B cell (primary cell): ENCODE results near the gene EIF3B. TPM values are rescaled to one million over a fixed set of nuclear protein-coding genes. Genes with fewer than 3 reads are reported as not detected.

ENCODE experiments used
- ATAC-seq: fragments of 200-7000 bp; cut with Tn5 transposase; one replicate; pipeline ENCODE4 v1.10.0; 2021; ENCODE audit warnings: low read depth, mild to moderate bottlenecking, moderate number of reproducible peaks, moderate library complexity
- CTCF ChIA-PET: fragments of 350-600 bp; sonication (Branson Sonifier 250); formaldehyde crosslinking; loops from one replicate; lab custom pipeline; 2021; ENCODE audit warnings: antibody characterized with exemption, inconsistent platforms; lab: Charles Lee
- POLR2A ChIA-PET: fragments of 350-600 bp; sonication (Branson Sonifier 250); formaldehyde crosslinking; loops from one replicate; lab custom pipeline; 2021; ENCODE audit warnings: antibody characterized with exemption; lab: Charles Lee
- DNase-seq: peaks from one replicate; pipeline ENCODE4 v3.0.0; 2013
- H2AFZ ChIP-seq: 2 replicates; pipeline ENCODE4 v1.6.1; 2012; ENCODE audit warnings: mild to moderate bottlenecking, low read depth, low read length; ENCODE audit not compliant: insufficient read depth, poor library complexity, severe bottlenecking
- H3K27ac ChIP-seq, 2 donors: 1 replicate in 1 of 2; 2 replicates in 1 of 2; pipeline ENCODE4 v1.5.1; 2012 to 2013; ENCODE audit warnings: low read length in 2 of 2, mild to moderate bottlenecking in 2 of 2, moderate library complexity in 1 of 2
- H3K27me3 ChIP-seq, 4 experiments: fragments of 200-600 bp in 1 of 4; sonication (generic) in 1 of 4; replicated peaks in 1 of 4; 1 replicate in 2 of 4; 2 replicates in 2 of 4; pipeline versions ENCODE4 v1.6.1 to v1.7.0; 2013 to 2016; ENCODE audit warnings: low read length in 3 of 4, mild to moderate bottlenecking in 2 of 4, mixed read lengths in 1 of 4, moderate library complexity in 1 of 4; ENCODE audit not compliant: insufficient read depth in 4 of 4, control insufficient read depth in 3 of 4; ENCODE audit errors: control extremely low read depth in 1 of 4
- H3K36me3 ChIP-seq, 2 experiments: replicated peaks in 1 of 2; 1 replicate in 1 of 2; 2 replicates in 1 of 2; pipeline versions ENCODE4 v1.6.1 to v1.7.1; 2013; ENCODE audit warnings: low read length in 1 of 2; ENCODE audit not compliant: insufficient read depth in 2 of 2, control insufficient read depth in 1 of 2; ENCODE audit errors: control extremely low read depth in 1 of 2, extremely low read depth in 1 of 2
- H3K4me1 ChIP-seq, 2 donors: fragments of 200-600 bp in 1 of 2; sonication (generic) in 1 of 2; 1 replicate in 1 of 2; 2 replicates in 1 of 2; pipeline versions ENCODE4 v1.5.1 to v1.6.1; 2013 to 2017; ENCODE audit warnings: low read length in 2 of 2; ENCODE audit not compliant: control insufficient read depth in 2 of 2, insufficient read depth in 2 of 2
- H3K4me2 ChIP-seq: replicated peaks from 2 replicates; pipeline ENCODE3; 2012; ENCODE audit warnings: mild to moderate bottlenecking, low read depth, low read length; ENCODE audit not compliant: poor library complexity, severe bottlenecking
- H3K4me3 ChIP-seq, 5 experiments: fragments of 200-600 bp in 1 of 5; sonication (generic) in 1 of 5; 1 replicate in 3 of 5; 2 replicates in 2 of 5; pipeline versions ENCODE4 v1.5.1 to v1.7.0; 2011 to 2016; ENCODE audit warnings: low read length in 4 of 5, mild to moderate bottlenecking in 4 of 5, low read depth in 2 of 5, control low read depth in 1 of 5, moderate library complexity in 1 of 5; ENCODE audit not compliant: insufficient read depth in 1 of 5; ENCODE audit errors: control extremely low read depth in 1 of 5, extremely low read depth in 1 of 5
- H3K79me2 ChIP-seq: fragments of 200-600 bp; sonication (generic); one replicate; pipeline ENCODE4 v1.6.0; 2016; ENCODE audit warnings: low read length; ENCODE audit not compliant: control insufficient read depth, insufficient read depth
- H3K9ac ChIP-seq: fragments of 200-600 bp; sonication (generic); 2 replicates; pipeline ENCODE4 v1.6.1; 2017; ENCODE audit warnings: mild to moderate bottlenecking, low read length, moderate library complexity
- H3K9me3 ChIP-seq, 3 donors: one replicate each; pipeline versions ENCODE4 v1.6.1 to v1.7.1; 2013; ENCODE audit warnings: low read length in 2 of 3; ENCODE audit not compliant: control insufficient read depth in 2 of 3, insufficient read depth in 1 of 3; ENCODE audit errors: control extremely low read depth in 1 of 3
- H4K20me1 ChIP-seq: 2 replicates; pipeline ENCODE4 v1.6.0; 2012; ENCODE audit warnings: mild to moderate bottlenecking, low read length; ENCODE audit not compliant: insufficient read depth, control insufficient read depth, poor library complexity, severe bottlenecking
- H3K27ac Mint-ChIP-seq: one replicate; pipeline ENCODE4 v1.8.0; 2021; ENCODE audit warnings: mixed read lengths
- H3K27me3 Mint-ChIP-seq: one replicate; pipeline ENCODE4 v1.8.0; 2021; ENCODE audit warnings: mixed read lengths
- H3K4me1 Mint-ChIP-seq: one replicate; pipeline ENCODE4 v1.8.0; 2021; ENCODE audit warnings: mixed read lengths
- H3K4me3 Mint-ChIP-seq: one replicate; pipeline ENCODE4 v1.8.0; 2021; ENCODE audit warnings: mixed read lengths
- H3K9me3 Mint-ChIP-seq: one replicate; pipeline ENCODE4 v1.8.0; 2022; ENCODE audit warnings: mixed read lengths; ENCODE audit not compliant: insufficient read depth
- EZH2 ChIP-seq: IDR thresholded peaks from 2 replicates; pipeline ENCODE4 v1.6.1; 2012; ENCODE audit warnings: borderline replicate concordance, low read depth, mild to moderate bottlenecking, moderate library complexity, low read length; ENCODE audit not compliant: insufficient read depth, poor library complexity, severe bottlenecking
- WGBS: methylation state at CpG from one replicate; pipeline ENCODE4 v1.1.5; 2013; ENCODE audit warnings: missing lambda C conversion rate; ENCODE audit not compliant: insufficient coverage; 5-methylcytosine and 5-hydroxymethylcytosine counted together
- intact Hi-C: fragments of 100-400 bp; cut with micrococcal nuclease; formaldehyde crosslinking; loops from one replicate; pipeline ENCODE4 v1.10.0; 2022
- polyA plus RNA-seq: library from polyadenylated mRNA; depleted of rRNA; stranded (reverse); fragments of >200 nt; gene quantifications from 2 replicates; pipeline ENCODE4 v1.2.3, GENCODE V29; 2012
- total RNA-seq, 2 donors: library from RNA; stranded (reverse); fragments of 120-200 nt in 1 of 2; gene quantifications; 1 replicate in 1 of 2; 2 replicates in 1 of 2; pipeline versions ENCODE4 v1.2.3 to v1.2.4, GENCODE V29; 2013 to 2022
- TF ChIP-seq, protein P1 (sequence below): fragments of 200-600 bp; IDR thresholded peaks from one replicate; pipeline ENCODE4 v1.8.0; 2022; ENCODE audit warnings: antibody characterized with exemption, mild to moderate bottlenecking

Gene EIF3B
- total and polyA plus RNA-seq, 2 donors (not counting 1 experiment from before 2014, with no cell fraction given) = 69.3 to 152 TPM

DNA sequence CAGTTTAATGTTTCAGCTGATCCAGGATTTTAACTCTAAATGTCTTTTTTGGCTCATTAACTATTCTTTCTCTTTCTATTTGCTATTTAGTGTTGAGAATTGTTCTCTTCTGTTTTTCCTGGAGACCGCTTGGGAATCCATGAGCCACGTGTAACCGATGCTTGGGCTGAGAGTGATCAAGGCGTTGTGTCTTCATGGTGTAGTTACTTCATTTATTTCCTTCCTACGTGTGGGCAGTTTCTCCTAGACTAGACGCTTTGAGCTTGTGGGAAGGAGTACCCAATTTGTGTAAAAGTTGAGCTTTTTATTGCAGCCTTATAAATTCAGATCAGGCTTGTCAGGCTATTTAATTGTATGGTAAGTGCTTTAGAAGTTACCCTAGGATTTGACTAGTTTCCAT lies 2.9 kb downstream of the EIF3B start:
- H3K36me3 ChIP-seq = peaks cover 1 to 38% of the 10 kb centered on the region in 2 experiments
- intact Hi-C loops = no loop called here
- H3K9me3 Mint-ChIP-seq = no peaks in the 10 kb centered on the region
- H3K9me3 ChIP-seq = no peaks in the 10 kb centered on the region
- ATAC-seq = no peak
- peaks cover 80% of the 10 kb centered on the region for H3K79me2 ChIP-seq
- 82% methylated on average over 5 of the region's 6 CpGs for WGBS
- H3K27ac ChIP-seq = no peak overlapping the region
- H2AFZ ChIP-seq = no peak overlapping the region
- no peak for DNase-seq
- H3K4me3 Mint-ChIP-seq = peak overlapping the region; percentile 33
- H3K4me1 ChIP-seq = peaks cover 21 to 27% of the 10 kb centered on the region in 2 donors
- no peak for TF ChIP-seq EZH2
- TF ChIP-seq, protein P1, sequence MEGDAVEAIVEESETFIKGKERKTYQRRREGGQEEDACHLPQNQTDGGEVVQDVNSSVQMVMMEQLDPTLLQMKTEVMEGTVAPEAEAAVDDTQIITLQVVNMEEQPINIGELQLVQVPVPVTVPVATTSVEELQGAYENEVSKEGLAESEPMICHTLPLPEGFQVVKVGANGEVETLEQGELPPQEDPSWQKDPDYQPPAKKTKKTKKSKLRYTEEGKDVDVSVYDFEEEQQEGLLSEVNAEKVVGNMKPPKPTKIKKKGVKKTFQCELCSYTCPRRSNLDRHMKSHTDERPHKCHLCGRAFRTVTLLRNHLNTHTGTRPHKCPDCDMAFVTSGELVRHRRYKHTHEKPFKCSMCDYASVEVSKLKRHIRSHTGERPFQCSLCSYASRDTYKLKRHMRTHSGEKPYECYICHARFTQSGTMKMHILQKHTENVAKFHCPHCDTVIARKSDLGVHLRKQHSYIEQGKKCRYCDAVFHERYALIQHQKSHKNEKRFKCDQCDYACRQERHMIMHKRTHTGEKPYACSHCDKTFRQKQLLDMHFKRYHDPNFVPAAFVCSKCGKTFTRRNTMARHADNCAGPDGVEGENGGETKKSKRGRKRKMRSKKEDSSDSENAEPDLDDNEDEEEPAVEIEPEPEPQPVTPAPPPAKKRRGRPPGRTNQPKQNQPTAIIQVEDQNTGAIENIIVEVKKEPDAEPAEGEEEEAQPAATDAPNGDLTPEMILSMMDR = no peak
- H3K27ac Mint-ChIP-seq = peak overlapping the region; percentile 47
- H3K27me3 Mint-ChIP-seq = no peaks in the 10 kb centered on the region
- no peak overlapping the region for H3K4me3 ChIP-seq
- peaks cover 43% of the 10 kb centered on the region for H3K4me1 Mint-ChIP-seq
- H3K27me3 ChIP-seq = no peaks in the 10 kb centered on the region
- H4K20me1 ChIP-seq = peaks cover 69% of the 10 kb centered on the region
- H3K4me2 ChIP-seq = peak overlapping the region; percentile 98
- ChIA-PET CTCF (interaction anchor here (1.0 kb wide), 1 partner anchor 10 kb away, joined by 3 read pairs; no protein-coding TSS in a partner anchor), POLR2A (no interaction called here)
- no peak overlapping the region for H3K9ac ChIP-seq

DNA sequence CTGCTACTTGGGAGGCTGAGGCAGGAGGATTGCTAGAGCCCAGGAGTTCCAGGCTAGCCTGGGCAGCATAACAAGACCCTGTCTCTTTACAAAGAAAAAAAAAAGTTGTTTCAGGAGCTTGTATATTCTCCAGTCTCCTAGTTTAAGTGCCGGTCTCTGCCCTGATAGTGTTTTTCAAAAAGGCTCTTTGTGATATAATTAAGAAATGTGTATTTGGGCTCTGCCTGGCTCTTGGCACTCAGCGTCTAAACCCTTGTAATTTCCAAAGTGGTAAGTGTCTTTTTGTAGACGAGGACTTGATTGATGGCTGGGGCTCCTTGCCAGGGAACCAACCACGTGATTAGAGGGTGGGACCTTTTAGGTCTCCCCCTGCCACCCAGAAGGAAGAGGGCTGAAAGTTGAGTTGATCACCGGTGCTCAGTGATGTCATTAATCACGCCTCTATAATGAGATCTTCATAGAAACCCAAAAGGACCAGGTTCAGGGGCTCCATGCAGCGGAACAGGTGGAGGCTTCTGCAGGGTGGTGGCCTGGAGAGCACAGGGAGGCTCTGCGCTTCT lies 4.4 kb downstream of the EIF3B start:
- H3K9me3 Mint-ChIP-seq = no peaks in the 10 kb centered on the region

More for the DNA sequence above, 4.4 kb downstream of the EIF3B start:
- peaks cover 80% of the 10 kb centered on the region for H4K20me1 ChIP-seq
- POLR2A ChIA-PET = no interaction called here
- H3K9ac ChIP-seq = no peak overlapping the region
- ATAC-seq (no peak), DNase-seq (no peak)
- H3K9me3 ChIP-seq = no peaks in the 10 kb centered on the region
- H3K4me1 ChIP-seq = peaks cover 19 to 22% of the 10 kb centered on the region in 2 donors
- CTCF ChIA-PET = interaction anchor here (4.4 kb wide), 1 partner anchor 11 kb away, joined by 21 read pairs; no protein-coding TSS in a partner anchor
- H2AFZ ChIP-seq = no peak overlapping the region
- no peaks in the 10 kb centered on the region for H3K27me3 Mint-ChIP-seq
- H3K4me3 Mint-ChIP-seq = no peak overlapping the region
- 75% methylated on average over 7 of the region's 8 CpGs for WGBS
- H3K27me3 ChIP-seq = no peaks in the 10 kb centered on the region
- intact Hi-C loops = no loop called here
- H3K4me2 ChIP-seq = no peak overlapping the region
- no peak overlapping the region for H3K4me3 ChIP-seq
- H3K4me1 Mint-ChIP-seq = peaks cover 38% of the 10 kb centered on the region
- H3K79me2 ChIP-seq = peaks cover 76% of the 10 kb centered on the region
- TF ChIP-seq EZH2 = no peak
- TF ChIP-seq, protein P1 = no peak
- H3K27ac Mint-ChIP-seq = no peak overlapping the region
- no peak overlapping the region for H3K27ac ChIP-seq
- H3K36me3 ChIP-seq = peaks cover 1 to 51% of the 10 kb centered on the region in 2 experiments
